Activated CD4-positive, alpha-beta T cell treated with anti-CD3 and anti-CD28 coated beads, Interleukin-2, amount 10 ng/mL, durations not matched to agents 24 days and 14 days (primary cell): ENCODE data around the gene PRDM16. TPM values are rescaled to one million over a fixed set of nuclear protein-coding genes. Genes with fewer than 3 reads are reported as not detected.
"Not testable (repeated sequence)": the region's sequence is repeated elsewhere in the genome, so short reads cannot be mapped to it uniquely, and the experiment has no call there.

ENCODE experiments used
- DNase-seq: peaks from one replicate; pipeline ENCODE4 v3.0.0; 2022
- H3K27ac Mint-ChIP-seq: one replicate; pipeline ENCODE4 v1.8.0; 2022; ENCODE audit warnings: mild to moderate bottlenecking, mixed read lengths
- H3K27me3 Mint-ChIP-seq: one replicate; pipeline ENCODE4 v1.8.0; 2022; ENCODE audit warnings: mixed read lengths
- H3K36me3 Mint-ChIP-seq: one replicate; pipeline ENCODE4 v1.8.0; 2022; ENCODE audit warnings: low read depth, mild to moderate bottlenecking, mixed read lengths
- H3K4me1 Mint-ChIP-seq: one replicate; pipeline ENCODE4 v1.8.0; 2021; ENCODE audit warnings: mixed read lengths
- H3K4me3 Mint-ChIP-seq: one replicate; pipeline ENCODE4 v1.8.0; 2022; ENCODE audit warnings: mild to moderate bottlenecking, moderate library complexity, mixed read lengths
- H3K9me3 Mint-ChIP-seq: one replicate; pipeline ENCODE4 v1.8.0; 2021; ENCODE audit warnings: mixed read lengths
- intact Hi-C: fragments of 100-400 bp; cut with micrococcal nuclease; formaldehyde crosslinking; loops from one replicate; pipeline ENCODE4 v1.15.1; 2023
- total RNA-seq: library from RNA; stranded (reverse); gene quantifications from 2 replicates; pipeline ENCODE4 v1.2.3, GENCODE V29; 2022

Gene PRDM16
- total RNA-seq, 1 donor from 2014 or later: not detected

DNA sequence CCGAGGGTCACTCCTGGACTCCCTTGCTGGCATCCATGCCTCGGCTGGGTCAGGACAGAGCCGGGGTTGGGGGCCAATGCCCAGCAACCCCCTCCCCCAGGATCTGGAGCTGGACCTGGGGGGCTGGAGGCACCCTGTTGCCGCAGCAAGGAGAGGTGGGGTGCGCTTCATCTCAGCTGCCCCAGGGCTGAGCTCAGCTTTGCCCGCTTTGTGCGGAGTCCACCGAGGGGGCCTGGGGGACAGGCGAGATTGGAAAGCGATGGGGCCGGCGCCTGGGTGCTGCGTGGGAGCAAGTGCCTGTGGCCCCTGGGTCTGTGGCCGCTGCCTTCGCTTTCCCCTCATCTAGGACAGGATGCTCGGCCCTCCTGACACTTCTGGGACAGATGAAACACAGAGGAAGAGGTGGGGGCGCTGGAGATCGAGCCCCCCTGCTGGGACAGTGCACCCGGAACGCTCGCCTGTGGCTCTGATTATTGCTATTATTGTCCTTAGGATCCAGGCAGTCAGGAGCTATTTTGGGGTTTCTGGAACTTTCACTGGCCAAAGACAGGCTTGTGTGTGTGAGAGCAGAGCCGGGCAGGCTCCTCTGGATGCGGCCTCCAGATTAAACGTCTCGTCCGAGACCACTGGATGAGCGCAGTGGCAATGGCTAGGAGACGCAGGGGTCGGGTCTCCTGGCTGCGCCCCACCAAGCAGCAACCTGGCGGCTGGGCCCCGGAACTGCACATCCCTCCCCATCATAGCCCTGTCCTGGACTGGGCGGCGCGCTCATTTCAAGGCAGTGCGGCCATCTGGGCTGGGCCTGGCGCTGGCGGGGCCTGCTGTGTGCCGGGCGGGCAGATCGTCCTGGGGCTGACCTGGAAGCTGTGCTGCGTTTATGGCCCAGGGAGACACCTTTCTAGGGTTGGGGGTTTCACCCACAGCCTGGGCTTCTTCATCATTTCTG is 13.8 kb downstream of the PRDM16 start:
- Mint-ChIP-seq H3K9me3 (no peaks in the 10 kb centered on the region), H3K4me1 (no peaks in the 10 kb centered on the region), H3K36me3 (no peaks in the 10 kb centered on the region), H3K4me3 (no peak overlapping the region), H3K27ac (no peak overlapping the region), H3K27me3 (peaks cover 5% of the 10 kb centered on the region)
- intact Hi-C loops: no loop called here
- no peak for DNase-seq

DNA sequence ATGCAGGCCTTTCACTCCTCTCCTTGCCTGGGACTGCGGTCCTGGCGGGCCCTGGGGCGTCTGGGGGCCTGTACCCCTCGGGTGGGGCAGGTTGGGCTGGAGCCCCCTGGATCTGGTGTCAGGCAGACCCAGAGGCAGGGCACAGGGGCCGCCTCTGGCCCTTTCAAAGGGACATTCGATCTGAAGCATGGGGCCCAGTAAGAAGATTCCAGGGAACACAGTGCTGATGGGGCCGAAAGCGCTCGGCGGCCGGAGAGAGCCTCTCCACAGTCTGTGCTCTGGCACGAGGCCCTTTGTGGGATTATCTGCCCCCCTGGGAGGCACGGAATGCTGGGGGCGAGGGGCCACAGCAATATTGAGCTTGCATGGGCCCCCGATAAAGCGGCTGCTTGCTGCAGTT is 15.2 kb downstream of the PRDM16 start:
- no peak overlapping the region for H3K4me3 Mint-ChIP-seq
- H3K36me3 Mint-ChIP-seq: no peaks in the 10 kb centered on the region
- intact Hi-C loops: no loop called here
- H3K9me3 Mint-ChIP-seq: no peaks in the 10 kb centered on the region
- DNase-seq: no peak
- no peaks in the 10 kb centered on the region for H3K4me1 Mint-ChIP-seq
- no peak overlapping the region for H3K27ac Mint-ChIP-seq
- H3K27me3 Mint-ChIP-seq: peaks cover 1% of the 10 kb centered on the region

- Mint-ChIP-seq H3K36me3 (no peaks in the 10 kb centered on the region), H3K27me3 (no peaks in the 10 kb centered on the region), H3K4me3 (no peak overlapping the region), H3K27ac (no peak overlapping the region), H3K4me1 (no peaks in the 10 kb centered on the region), H3K9me3 (no peaks in the 10 kb centered on the region)
- no peak for DNase-seq
- intact Hi-C loops: no loop called here
Observed at GRCh38 chr1:3084726-3085125, 15.7 kb downstream of the PRDM16 start.

GRCh38 chr1:3085721-3086120 is 16.7 kb downstream of the PRDM16 start:
- intact Hi-C loops: no loop called here
- Mint-ChIP-seq H3K36me3 (no peaks in the 10 kb centered on the region), H3K4me3 (no peak overlapping the region)

GRCh38 chr1:3086272-3086974 is 17.4 kb downstream of the PRDM16 start:
- no peak for DNase-seq
- Mint-ChIP-seq H3K4me1 (no peaks in the 10 kb centered on the region), H3K9me3 (no peaks in the 10 kb centered on the region), H3K27ac (no peak overlapping the region), H3K36me3 (no peaks in the 10 kb centered on the region), H3K4me3 (no peak overlapping the region), H3K27me3 (no peaks in the 10 kb centered on the region)
- intact Hi-C loops: no loop called here

More at GRCh38 chr1:3085721-3086120, 16.7 kb downstream of the PRDM16 start:
- H3K27ac Mint-ChIP-seq: no peak overlapping the region
- H3K9me3 Mint-ChIP-seq: no peaks in the 10 kb centered on the region
- H3K27me3 Mint-ChIP-seq: no peaks in the 10 kb centered on the region
- no peak for DNase-seq
- H3K4me1 Mint-ChIP-seq: no peaks in the 10 kb centered on the region

DNA sequence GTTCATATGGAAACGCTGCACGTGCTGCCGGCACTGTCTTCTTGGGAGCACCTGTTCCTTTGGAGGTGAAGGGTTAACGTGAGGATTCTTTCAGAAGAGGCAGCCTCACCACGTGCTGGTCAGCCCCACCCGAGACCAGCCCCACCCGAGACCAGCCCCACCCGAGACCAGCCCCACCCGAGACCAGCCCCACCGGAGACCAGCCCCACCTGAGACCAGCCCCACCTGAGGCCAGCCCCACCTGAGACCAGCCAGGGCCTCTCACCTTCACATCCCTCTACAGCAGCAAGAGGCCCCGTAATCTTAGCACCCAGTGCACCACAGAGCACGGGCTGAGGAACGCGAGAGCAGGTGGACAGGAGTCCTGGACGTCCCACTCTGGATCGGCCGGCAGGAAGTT is 18.0 kb downstream of the PRDM16 start:
- no peaks in the 10 kb centered on the region for H3K9me3 Mint-ChIP-seq
- no peak for DNase-seq
- no peaks in the 10 kb centered on the region for H3K4me1 Mint-ChIP-seq
- intact Hi-C loops: no loop called here
- no peaks in the 10 kb centered on the region for H3K27me3 Mint-ChIP-seq
- H3K27ac Mint-ChIP-seq: no peak overlapping the region
- no peaks in the 10 kb centered on the region for H3K36me3 Mint-ChIP-seq
- H3K4me3 Mint-ChIP-seq: no peak overlapping the region

GRCh38 chr1:3087946-3088668 is 19.1 kb downstream of the PRDM16 start:
- H3K4me1 Mint-ChIP-seq, H3K27ac Mint-ChIP-seq, H3K4me3 Mint-ChIP-seq, H3K36me3 Mint-ChIP-seq, intact Hi-C loops, H3K9me3 Mint-ChIP-seq, DNase-seq, H3K27me3 Mint-ChIP-seq: not testable (repeated sequence)

- DNase-seq: no peak
- Mint-ChIP-seq H3K4me1 (no peaks in the 10 kb centered on the region), H3K27me3 (peaks cover 1% of the 10 kb centered on the region), H3K27ac (no peak overlapping the region), H3K36me3 (no peaks in the 10 kb centered on the region), H3K9me3 (no peaks in the 10 kb centered on the region), H3K4me3 (no peak overlapping the region)
- intact Hi-C loops: no loop called here
Observed at GRCh38 chr1:3089490-3089889, 20.5 kb downstream of the PRDM16 start.

DNA sequence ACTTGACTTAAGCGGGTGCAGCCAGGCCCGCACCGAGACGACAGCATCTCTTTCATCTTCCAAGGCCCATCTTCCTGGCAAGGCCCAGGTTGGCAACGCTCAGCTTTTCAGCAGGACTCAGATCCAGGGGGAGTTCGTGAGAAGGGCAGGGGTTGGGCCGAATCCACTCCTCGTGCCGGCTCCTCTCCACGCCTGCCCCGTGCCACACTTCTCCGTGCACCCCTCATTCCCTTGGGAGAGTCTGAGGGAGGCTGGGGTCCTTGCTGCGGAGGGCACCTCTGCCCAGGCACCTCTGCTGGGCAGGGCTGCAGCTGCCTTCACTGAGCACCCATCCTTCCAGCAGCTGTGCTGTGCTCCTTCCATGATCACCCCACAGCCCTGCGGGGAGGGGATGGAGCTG is 22.3 kb downstream of the PRDM16 start:
- Mint-ChIP-seq H3K4me3 (no peak overlapping the region), H3K27me3 (peaks cover 1% of the 10 kb centered on the region), H3K9me3 (no peaks in the 10 kb centered on the region)

DNA sequence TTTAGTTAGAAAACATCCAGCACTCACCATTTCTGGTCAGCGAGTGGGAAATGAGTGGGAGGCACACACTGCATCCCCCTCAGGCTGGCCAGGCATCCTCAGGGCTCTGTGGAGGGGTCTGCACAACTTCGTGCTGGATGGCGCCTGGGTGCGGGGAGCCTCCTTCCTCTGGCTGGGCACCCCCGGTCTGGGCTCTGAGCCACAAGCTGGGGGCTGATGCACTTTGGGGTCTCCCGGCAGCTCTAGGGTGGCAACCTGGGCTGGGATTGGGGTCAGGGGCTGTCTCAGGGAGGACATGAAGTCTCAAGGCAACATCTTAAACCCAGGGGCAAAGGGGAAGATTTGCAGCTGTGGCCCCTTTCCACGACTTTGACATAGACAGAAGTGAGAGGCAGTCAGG is 23.5 kb downstream of the PRDM16 start:
- intact Hi-C loops: no loop called here
- Mint-ChIP-seq H3K36me3 (no peaks in the 10 kb centered on the region), H3K27me3 (peaks cover 1% of the 10 kb centered on the region), H3K27ac (no peak overlapping the region), H3K4me3 (no peak overlapping the region), H3K9me3 (no peaks in the 10 kb centered on the region), H3K4me1 (no peaks in the 10 kb centered on the region)
- DNase-seq: no peak

More for the DNA sequence above, 22.3 kb downstream of the PRDM16 start:
- Mint-ChIP-seq H3K36me3 (no peaks in the 10 kb centered on the region), H3K27ac (no peak overlapping the region), H3K4me1 (no peaks in the 10 kb centered on the region)
- no peak for DNase-seq
- intact Hi-C loops: no loop called here

DNA sequence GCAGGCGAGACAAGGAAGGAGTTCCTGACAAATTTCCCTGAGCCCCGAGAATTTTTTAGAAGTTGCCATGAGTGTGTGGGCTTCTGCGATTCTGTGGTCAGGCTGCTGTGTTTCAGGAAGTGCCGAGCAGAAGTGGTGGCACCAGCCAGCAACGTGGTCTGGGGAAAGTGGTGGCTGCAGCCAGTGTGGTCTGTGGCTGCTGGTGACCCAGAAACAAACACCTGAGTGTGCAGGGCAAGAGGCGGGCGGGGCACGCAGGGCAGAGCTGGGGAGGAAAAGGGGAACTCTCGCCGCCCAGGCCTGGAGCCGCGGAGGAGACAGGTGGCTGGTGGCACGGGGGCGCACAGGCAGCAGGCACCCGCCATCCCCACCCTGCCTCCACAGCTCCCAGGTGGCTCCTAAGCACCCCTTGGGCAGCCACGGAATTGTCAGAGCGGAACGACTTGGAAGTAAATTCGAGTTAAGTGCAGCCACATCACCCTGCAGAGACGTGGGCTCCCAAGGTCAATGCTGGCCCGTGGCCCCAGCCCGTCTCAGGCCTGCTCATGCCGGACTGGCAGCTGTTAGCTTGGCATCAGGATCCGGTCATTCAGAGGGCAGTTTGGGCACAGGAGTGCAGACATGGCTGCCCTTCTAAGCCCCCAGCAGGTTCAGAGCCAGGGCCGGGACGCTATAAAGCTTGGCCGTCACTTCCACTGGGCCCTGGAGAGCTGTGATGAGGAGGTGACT is 25.1 kb downstream of the PRDM16 start:
- H3K9me3 Mint-ChIP-seq: no peaks in the 10 kb centered on the region
- H3K27ac Mint-ChIP-seq: no peak overlapping the region
- DNase-seq: no peak
- no peaks in the 10 kb centered on the region for H3K36me3 Mint-ChIP-seq
- no peak overlapping the region for H3K4me3 Mint-ChIP-seq
- H3K4me1 Mint-ChIP-seq: no peaks in the 10 kb centered on the region
- intact Hi-C loops: no loop called here
- H3K27me3 Mint-ChIP-seq: peaks cover 1% of the 10 kb centered on the region

- Mint-ChIP-seq H3K4me1 (no peaks in the 10 kb centered on the region), H3K27ac (no peak overlapping the region), H3K9me3 (no peaks in the 10 kb centered on the region), H3K27me3 (peaks cover 1% of the 10 kb centered on the region), H3K4me3 (no peak overlapping the region), H3K36me3 (no peaks in the 10 kb centered on the region)
- no peak for DNase-seq
- intact Hi-C loops: no loop called here
Observed at GRCh38 chr1:3094863-3095780, 26.1 kb downstream of the PRDM16 start.

- Mint-ChIP-seq H3K9me3 (no peaks in the 10 kb centered on the region), H3K36me3 (no peaks in the 10 kb centered on the region), H3K27ac (no peak overlapping the region), H3K27me3 (peaks cover 1% of the 10 kb centered on the region), H3K4me3 (no peak overlapping the region), H3K4me1 (no peaks in the 10 kb centered on the region)
- no peak for DNase-seq
- intact Hi-C loops: no loop called here
Observed at GRCh38 chr1:3096345-3096744, 27.3 kb downstream of the PRDM16 start.
